GM12872 (cell line): ENCODE data around the gene MUTYH.

Experiments used
- TF ChIP-seq, protein P1 (sequence below): IDR thresholded peaks from 3 replicates; pipeline ENCODE4 v1.5.1; 2011; ENCODE audit warnings: low read depth, mild to moderate bottlenecking, low read length, moderate library complexity; ENCODE audit not compliant: insufficient read depth

The MUTYH gene

DNA sequence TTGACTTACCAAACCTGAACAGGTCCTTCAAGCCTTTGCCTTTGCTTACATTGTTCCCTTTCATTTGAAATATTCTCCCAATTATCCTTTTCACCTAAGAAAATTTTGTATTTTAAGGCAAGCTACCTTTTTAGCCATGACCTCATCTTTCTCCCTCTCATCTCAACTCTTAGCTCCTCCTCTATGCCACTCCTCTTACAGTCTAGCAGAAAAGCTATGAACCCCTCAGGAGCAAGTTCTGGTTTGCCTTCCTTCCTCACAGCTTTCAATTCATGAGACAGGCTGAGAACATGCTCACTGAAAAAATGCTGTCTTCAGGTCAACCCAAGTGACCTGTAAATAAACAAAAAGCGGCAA, 8.3 kb upstream of the MUTYH start:
- TF ChIP-seq, protein P1, sequence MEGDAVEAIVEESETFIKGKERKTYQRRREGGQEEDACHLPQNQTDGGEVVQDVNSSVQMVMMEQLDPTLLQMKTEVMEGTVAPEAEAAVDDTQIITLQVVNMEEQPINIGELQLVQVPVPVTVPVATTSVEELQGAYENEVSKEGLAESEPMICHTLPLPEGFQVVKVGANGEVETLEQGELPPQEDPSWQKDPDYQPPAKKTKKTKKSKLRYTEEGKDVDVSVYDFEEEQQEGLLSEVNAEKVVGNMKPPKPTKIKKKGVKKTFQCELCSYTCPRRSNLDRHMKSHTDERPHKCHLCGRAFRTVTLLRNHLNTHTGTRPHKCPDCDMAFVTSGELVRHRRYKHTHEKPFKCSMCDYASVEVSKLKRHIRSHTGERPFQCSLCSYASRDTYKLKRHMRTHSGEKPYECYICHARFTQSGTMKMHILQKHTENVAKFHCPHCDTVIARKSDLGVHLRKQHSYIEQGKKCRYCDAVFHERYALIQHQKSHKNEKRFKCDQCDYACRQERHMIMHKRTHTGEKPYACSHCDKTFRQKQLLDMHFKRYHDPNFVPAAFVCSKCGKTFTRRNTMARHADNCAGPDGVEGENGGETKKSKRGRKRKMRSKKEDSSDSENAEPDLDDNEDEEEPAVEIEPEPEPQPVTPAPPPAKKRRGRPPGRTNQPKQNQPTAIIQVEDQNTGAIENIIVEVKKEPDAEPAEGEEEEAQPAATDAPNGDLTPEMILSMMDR = no peak

DNA sequence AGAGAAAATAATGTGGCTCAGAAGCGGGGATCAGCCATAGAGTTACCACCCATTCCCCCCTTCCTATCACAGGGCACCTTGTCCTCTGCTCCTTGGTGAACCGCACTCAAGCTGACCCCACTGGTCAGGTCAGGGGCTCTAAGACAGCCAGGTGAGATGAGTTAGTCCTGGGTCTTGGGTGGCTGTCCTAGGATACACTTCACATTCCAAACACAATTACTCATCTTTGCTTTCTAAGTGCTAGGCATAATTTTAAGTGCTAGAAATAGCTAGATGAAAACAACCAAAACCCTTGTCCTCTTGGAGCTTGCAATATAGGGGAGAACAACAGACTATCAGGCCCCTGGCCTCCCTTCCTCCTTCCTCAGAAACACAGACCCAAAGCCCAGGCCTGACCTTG, 7.8 kb upstream of the MUTYH start:
- TF ChIP-seq, protein P1 = no peak

DNA sequence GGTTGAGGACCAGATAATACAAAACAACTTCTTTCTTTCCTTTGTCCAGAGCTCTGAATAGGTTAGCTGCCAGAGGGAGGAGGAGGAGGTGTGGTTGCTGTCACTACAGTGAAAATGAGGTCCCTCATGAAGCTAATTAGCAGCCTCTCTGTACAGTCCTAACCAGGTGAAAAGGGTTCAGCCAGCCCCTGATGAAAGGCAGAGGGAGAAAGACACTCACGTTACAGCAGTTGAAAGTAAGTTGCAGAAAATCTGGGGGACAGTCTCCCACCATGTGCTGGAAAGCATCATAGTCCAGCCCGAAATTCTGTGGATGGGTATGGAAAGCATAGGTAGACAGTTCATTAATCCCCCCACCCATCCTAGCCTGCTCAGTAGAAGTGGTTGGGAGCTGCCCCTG, 6.2 kb upstream of the MUTYH start:
- TF ChIP-seq, protein P1 = no peak

DNA sequence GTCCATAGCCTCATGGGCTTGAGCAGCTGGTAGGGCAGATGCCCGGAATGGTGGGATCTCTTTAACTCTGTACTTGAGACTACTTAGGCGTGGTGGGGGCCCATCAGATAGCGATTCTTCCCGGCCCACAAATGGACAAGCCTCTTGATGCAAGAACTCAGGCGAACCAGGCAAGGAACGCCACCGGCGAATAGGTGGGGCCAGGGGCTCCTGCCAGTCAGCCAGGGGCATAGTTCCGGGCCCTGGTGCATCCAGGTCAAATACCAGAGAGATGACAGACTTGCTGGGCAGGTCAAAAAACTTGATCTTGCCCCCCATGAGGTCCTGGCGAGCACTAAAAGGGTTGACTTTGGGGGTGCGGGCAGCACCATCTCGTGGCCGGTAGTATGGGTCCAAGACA, 4.8 kb upstream of the MUTYH start:
- TF ChIP-seq, protein P1 = no peak

DNA sequence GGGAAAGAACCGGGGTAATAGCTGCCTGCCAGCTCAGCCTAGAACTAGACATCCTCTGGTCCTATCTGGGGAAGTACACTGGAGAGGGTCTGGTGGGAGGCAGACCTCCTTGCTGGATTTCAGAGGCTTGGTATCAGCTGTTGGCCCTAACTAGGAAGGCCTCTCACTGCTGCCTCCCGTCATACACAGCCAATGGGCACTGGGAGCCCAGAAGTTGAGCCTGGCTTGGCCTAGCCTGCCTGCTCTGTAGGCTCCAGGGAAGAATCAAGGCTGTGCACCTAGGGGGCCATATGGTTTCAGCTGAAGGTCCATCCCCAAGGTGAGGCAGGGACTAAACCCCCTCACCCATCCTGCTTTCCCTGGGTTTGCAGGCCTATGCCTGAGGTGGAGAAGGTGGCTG, 4.3 kb upstream of the MUTYH start:
- TF ChIP-seq, protein P1 = no peak

DNA sequence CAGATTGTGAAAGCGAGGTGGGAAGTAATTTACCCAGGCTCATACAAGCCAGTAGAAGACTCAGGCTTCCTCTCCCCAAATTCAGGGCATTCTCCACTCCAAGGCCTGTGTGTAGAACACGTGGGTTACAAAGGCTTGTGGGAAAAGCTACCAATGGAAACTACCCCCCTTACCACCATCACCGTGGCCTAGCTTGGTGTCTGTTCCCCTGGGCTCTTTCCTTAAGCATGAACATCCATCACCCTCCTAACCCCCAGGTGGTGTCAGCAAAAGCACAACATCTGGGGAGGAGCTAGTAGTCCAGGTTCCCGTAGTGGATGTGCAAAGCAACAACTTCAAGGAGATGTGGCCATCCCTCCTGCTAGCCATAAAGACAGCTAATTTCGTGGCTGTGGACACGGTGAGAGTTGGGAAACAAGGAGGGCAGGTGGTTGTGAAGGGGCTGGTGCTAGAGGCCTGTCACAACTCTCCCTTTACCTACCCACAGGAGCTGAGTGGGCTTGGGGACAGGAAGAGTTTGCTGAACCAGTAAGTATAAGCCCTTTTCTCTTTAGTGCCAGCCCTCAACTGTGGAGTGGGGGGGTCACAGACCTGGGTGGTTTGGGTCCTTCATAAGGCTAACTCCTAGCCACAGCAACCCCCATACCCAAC, 701 bp upstream of the MUTYH start:
- TF ChIP-seq, protein P1 = no peak

DNA sequence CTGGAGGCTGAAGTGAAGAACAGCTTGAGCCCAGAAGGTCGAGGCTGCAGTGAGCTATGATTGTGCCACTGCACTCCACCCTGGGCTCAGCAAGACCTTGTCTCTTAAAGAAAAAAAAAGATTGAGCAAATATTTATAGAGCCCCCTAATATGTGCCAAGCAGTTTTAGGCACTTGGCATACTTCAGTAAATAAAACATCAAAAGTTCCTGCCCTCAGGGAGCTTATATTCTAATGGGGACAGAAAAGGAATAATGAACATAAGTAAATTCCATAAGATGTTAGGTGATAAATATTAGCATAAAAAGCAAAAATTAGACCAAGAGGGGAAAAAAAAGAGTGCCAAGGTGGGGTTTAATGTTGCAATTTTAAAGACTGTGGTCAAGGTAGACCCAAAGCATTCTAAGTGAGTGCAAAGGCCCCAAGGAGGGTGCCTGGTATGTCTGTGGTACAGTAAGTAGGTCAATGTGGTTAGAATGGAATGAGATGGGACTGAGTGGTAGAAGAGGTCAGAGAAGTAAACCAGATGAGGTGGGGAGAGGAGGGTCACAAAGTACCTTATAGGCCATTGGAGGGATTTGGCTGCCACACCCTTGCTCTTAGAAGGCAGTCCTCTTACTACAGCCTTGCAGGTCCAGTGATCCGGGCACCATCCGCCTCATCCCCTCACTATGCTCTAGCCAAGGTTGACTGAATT, 2.5 kb downstream of the MUTYH start:
- TF ChIP-seq, protein P1 = no peak
